SU-DHL-6 (cell line): ENCODE data around the gene CCDC187.

ENCODE experiments used
- CTCF ChIP-seq: fragments of 200-600 bp; sonication (generic); IDR thresholded peaks from one replicate; pipeline ENCODE4 v1.5.1; 2017; ENCODE audit warnings: antibody characterized with exemption, mild to moderate bottlenecking, low read length, moderate library complexity; ENCODE audit not compliant: insufficient read depth, poor library complexity, severe bottlenecking
- EZH2phosphoT487 ChIP-seq: fragments of 200-600 bp; sonication (generic), shearing (Covaris generic); conservative IDR thresholded peaks from 2 replicates; pipeline ENCODE4 v1.6.1; 2018; ENCODE audit warnings: mild to moderate bottlenecking, antibody characterized with exemption, low read length, moderate library complexity, mixed read lengths

- TF ChIP-seq CTCF: no peak
- TF ChIP-seq EZH2phosphoT487: no peak
Measured at GRCh38 chr9:136300016-136300545, 3.8 kb downstream of the CCDC187 start.
